ENCODE measurements around the gene OR10R2.

The OR10R2 gene

DNA sequence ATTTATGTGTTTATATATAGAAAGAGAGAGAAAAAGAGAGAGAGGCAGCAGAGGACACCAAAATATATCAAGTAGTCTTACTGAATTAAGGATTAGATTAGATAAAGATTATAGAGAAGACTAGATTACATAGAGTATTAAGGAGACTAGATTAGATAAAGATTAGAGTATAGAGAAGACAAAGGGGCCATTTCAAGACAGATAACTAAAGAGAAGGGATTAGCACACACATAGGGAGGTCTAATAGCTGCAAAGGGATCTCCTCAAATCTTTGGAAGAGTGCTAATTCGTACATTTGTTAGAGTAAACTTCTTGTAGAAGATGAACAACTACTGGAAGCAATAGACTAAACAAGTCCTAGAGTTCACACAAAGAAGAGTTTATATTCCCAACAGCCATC is 48.0 kb downstream of the OR10R2 start:
- TF ChIP-seq, protein P1, sequence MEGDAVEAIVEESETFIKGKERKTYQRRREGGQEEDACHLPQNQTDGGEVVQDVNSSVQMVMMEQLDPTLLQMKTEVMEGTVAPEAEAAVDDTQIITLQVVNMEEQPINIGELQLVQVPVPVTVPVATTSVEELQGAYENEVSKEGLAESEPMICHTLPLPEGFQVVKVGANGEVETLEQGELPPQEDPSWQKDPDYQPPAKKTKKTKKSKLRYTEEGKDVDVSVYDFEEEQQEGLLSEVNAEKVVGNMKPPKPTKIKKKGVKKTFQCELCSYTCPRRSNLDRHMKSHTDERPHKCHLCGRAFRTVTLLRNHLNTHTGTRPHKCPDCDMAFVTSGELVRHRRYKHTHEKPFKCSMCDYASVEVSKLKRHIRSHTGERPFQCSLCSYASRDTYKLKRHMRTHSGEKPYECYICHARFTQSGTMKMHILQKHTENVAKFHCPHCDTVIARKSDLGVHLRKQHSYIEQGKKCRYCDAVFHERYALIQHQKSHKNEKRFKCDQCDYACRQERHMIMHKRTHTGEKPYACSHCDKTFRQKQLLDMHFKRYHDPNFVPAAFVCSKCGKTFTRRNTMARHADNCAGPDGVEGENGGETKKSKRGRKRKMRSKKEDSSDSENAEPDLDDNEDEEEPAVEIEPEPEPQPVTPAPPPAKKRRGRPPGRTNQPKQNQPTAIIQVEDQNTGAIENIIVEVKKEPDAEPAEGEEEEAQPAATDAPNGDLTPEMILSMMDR (IDR thresholded peaks at IDR 0.05; ENCODE audit: insufficient read depth, low read length, missing control alignments) = no peak
- no peak for DNase-seq (ENCODE audit: low read depth, low spot score)
- ChIA-PET POLR2A (no interaction called here), CTCF (no interaction called here)
- H3K4me3 ChIP-seq (ENCODE audit: low read depth, low read length) = no peak overlapping the region

DNA sequence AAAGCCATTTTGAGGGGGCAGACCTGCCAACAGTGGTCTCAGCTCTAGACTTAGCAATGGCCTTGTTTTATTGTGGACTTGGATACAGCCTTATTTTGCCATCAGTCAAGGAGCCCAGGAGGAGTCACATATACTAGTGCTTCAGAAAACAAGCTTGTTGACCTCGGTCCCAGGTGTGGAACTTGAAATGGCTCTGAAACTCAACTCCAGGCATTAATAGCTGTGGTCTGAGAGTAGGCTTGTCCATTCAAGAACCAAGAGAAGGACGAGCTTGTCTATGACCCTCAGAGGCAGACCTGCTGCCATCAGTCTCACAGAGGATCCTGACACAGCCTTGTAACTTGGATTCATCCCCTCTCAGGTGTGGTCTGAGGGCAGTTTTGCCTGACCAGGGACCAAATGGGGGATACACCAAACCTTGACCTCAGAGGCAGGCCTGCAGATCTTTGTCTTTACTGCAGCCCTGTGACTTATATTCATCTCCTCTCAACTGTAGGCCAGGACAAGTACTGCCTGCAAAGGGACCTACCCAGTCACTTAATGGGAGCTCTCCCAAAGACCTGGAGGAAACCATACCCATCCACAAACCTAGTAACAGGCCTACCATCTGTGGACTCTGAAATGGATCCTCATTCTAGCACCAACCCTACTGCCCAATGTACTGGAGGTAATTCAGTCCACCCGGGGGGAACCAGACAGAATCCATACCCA is 49.1 kb downstream of the OR10R2 start:
- TF ChIP-seq, protein P1 (IDR thresholded peaks at IDR 0.05; ENCODE audit: insufficient read depth, low read length, missing control alignments) = no peak
- no peak overlapping the region for H3K4me3 ChIP-seq (ENCODE audit: low read depth, low read length)
- DNase-seq (ENCODE audit: low read depth, low spot score) = no peak
- ChIA-PET POLR2A (no interaction called here), CTCF (no interaction called here)

DNA sequence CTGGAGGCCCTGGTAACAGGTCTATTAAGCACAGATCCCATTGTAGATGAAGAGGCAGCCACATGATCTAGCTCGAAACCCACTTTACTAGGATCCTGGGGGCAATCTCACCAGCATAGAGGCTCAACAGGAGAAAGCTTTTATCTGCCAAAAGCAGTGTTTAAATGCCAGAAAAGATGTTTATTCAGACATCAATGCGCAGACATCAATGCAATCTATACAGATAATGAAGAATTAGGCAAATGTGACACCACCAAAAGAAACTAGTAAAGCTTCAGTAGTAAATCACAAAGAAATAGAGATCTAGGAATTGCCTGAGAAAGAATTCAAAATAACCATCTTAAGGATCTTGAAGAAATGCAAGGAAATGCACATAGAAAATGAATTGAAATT is 49.6 kb downstream of the OR10R2 start:
- CTCF ChIA-PET = no interaction called here
- no peak for DNase-seq (ENCODE audit: low read depth, low spot score)
- H3K4me3 ChIP-seq (ENCODE audit: low read depth, low read length) = no peak overlapping the region
- POLR2A ChIA-PET = no interaction called here
- TF ChIP-seq, protein P1 (IDR thresholded peaks at IDR 0.05; ENCODE audit: insufficient read depth, low read length, missing control alignments) = no peak

DNA sequence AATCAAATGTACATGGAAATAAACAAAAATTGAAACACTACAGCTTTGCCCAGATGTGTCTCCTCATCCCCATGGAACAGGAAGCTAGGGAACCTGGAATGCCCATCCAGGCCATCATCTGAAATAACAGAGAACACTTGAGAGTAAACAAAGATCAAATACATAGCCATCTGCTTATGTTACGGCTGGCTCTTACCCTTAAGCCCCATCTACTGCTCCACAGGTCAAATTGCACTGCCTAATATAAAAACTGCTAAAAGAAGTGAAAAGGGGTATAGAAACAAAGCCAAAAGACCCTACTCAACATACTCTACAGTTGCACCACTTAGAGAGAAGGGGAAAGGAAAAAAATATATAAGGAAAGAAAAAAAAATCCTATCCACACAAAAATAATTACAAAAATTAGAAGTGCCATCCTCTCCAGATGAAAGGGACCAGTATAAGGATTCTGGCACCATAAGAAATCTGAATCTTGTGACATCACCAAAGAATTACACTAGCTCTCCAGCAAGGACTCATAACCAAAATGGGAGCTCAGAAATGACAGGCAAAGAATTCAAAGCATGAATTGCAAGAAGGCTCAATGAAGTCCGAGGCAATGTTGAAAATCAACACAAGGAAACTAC is 55.3 kb downstream of the OR10R2 start:
- TF ChIP-seq, protein P1 (IDR thresholded peaks at IDR 0.05; ENCODE audit: insufficient read depth, low read length, missing control alignments) = peak; percentile 43
- no peak for DNase-seq (ENCODE audit: low read depth, low spot score)
- ChIA-PET CTCF (interaction anchor here (0.7 to 1.9 kb wide), 5 partner anchors 158 to 1491 kb away, joined by 3 to 11 read pairs (median 3); no protein-coding TSS in a partner anchor), POLR2A (no interaction called here)
- H3K4me3 ChIP-seq (ENCODE audit: low read depth, low read length) = no peak overlapping the region

Data from AG04449 (cell line).